Mononuclear cell (primary cell): Measurements from ENCODE around the gene ZNF385A. TPM values are rescaled to one million over a fixed set of nuclear protein-coding genes. Genes with fewer than 3 reads are reported as not detected.
A peak's percentile ranks its signal among the peaks of the same experiment; 100 is the strongest.

Experiments
- H3K27me3 ChIP-seq: 2 replicates; pipeline ENCODE4 v1.6.0; 2011; ENCODE audit warnings: low read length, control low read depth; ENCODE audit not compliant: insufficient read depth
- H3K4me1 ChIP-seq: 2 replicates; pipeline ENCODE4 v1.5.1; 2011; ENCODE audit warnings: mild to moderate bottlenecking, low read length, control low read depth; ENCODE audit not compliant: insufficient read depth
- H3K4me3 ChIP-seq: 2 replicates; pipeline ENCODE4 v1.5.1; 2011; ENCODE audit warnings: mild to moderate bottlenecking, low read length, moderate library complexity
- H3K9me3 ChIP-seq: 2 replicates; pipeline ENCODE4 v1.5.1; 2011; ENCODE audit warnings: low read depth, mild to moderate bottlenecking, control low read depth, low read length
- total RNA-seq: library from RNA; depleted of rRNA; stranded (reverse); fragments of >200 nt; gene quantifications from one replicate; pipeline ENCODE4 v1.2.3, GENCODE V29; 2012

Gene ZNF385A, protein sequence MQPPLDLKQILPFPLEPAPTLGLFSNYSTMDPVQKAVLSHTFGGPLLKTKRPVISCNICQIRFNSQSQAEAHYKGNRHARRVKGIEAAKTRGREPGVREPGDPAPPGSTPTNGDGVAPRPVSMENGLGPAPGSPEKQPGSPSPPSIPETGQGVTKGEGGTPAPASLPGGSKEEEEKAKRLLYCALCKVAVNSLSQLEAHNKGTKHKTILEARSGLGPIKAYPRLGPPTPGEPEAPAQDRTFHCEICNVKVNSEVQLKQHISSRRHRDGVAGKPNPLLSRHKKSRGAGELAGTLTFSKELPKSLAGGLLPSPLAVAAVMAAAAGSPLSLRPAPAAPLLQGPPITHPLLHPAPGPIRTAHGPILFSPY
- 30.4 TPM for total RNA-seq

- H3K4me1 ChIP-seq = peaks cover 98% of the 10 kb centered on the region
Measured at GRCh38 chr12:54384591-54385041, at the start of gene ZNF385A. Gene ZNF385A, minus strand, starts transcription at chr12:54384733. Its CDS starts 219 bp downstream, at chr12:54384514.

DNA sequence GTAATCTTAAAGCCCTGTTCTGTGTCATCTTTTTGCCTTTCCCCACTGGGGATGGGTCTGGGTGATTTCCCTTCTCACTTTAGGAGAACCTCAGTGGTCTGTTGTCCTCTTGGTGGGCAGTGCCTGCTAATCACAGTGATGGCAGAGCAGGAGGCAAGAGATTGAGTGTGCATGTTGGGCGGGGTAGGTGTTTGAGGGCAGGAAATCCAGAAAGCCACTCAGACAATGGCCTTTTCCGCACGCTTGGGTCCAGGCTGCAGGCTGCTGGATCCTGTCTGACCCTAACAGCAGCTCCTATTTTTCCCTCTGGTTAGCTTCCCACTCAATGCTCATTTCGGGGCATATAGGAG lies 48.3 kb upstream of the ZNF385A start:
- Histone ChIP-seq H3K4me1 (peaks cover 34% of the 10 kb centered on the region), H3K9me3 (no peaks in the 10 kb centered on the region), H3K4me3 (no peak overlapping the region), H3K27me3 (no peaks in the 10 kb centered on the region)

More at GRCh38 chr12:54384591-54385041, at the start of gene ZNF385A:
- Histone ChIP-seq H3K9me3 (no peaks in the 10 kb centered on the region), H3K4me3 (peak within 1 kb of the TSS; percentile 36), H3K27me3 (no peaks in the 10 kb centered on the region)

DNA sequence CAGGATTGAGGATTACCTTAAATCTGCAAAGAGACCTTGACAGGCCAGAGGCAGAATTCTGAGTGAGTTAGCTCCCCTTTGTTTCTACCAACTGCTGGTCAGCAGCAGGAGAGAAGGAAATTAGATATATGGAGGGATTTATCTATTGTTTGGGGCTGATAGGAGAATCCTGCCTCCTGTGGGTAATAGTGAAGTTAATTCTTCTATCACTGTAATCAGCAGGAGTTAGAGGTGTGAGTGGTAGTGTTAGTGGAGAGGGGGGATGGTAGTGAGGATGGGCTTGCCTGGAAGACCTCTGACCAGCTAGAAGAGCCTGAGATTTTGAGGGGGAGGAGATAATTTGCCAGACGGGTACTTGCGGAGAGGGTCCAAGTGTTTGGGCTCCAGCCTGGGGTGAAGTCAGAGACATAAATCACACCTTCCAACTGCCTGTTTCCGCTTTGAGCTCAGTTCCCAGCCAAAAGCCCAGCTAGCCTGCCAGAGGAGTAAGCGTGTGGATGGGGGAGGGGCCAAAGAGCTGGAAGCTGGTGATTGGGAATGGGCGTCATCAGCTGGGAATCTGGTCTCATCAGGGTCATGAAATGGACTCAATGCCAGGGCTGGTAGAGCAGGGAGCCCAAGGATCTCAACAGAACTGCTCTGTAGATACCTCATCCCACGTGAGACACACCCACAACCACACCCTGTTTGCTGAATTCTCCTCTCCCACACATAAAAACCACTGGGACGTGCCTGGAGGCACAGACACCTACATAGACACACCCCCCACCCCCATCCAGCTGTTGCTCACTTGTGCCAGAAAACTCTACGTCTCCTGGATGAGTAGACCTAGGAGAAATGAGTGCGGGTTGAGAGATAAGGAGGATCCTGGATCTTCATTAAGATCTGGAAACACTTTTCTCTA lies 47.6 kb upstream of the ZNF385A start:
- Histone ChIP-seq H3K27me3 (no peaks in the 10 kb centered on the region), H3K9me3 (no peaks in the 10 kb centered on the region), H3K4me3 (no peak overlapping the region), H3K4me1 (peaks cover 39% of the 10 kb centered on the region)

GRCh38 chr12:54430471-54431069 lies 46.0 kb upstream of the ZNF385A start:
- no peaks in the 10 kb centered on the region for H3K9me3 ChIP-seq
- no peaks in the 10 kb centered on the region for H3K27me3 ChIP-seq
- peaks cover 39% of the 10 kb centered on the region for H3K4me1 ChIP-seq
- H3K4me3 ChIP-seq = no peak overlapping the region

GRCh38 chr12:54429014-54429471 lies 44.5 kb upstream of the ZNF385A start:
- Histone ChIP-seq H3K27me3 (no peaks in the 10 kb centered on the region), H3K4me1 (peaks cover 44% of the 10 kb centered on the region), H3K9me3 (no peaks in the 10 kb centered on the region), H3K4me3 (no peak overlapping the region)

GRCh38 chr12:54428050-54429013 lies 43.8 kb upstream of the ZNF385A start:
- Histone ChIP-seq H3K9me3 (no peaks in the 10 kb centered on the region), H3K27me3 (no peaks in the 10 kb centered on the region), H3K4me3 (no peak overlapping the region), H3K4me1 (peaks cover 52% of the 10 kb centered on the region)

DNA sequence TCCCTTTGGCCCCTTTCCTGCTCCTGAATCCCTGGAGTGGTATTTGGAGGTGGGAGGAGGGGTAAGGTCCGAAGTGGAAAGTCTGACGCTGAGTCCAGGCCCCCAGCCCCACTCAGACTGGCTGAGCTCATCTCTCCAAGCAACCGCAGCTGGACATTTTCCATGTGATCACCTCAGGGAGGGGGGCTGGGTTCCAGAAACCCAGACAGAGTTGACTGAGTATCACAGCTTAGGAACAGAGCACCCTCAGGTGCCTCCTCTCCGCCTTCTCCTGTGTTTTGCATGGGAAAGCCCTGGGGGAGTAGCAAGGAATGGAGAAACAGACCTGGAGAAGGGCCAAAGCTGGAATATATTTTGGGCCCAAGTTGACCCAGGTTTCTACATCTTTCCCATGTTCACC lies 42.6 kb upstream of the ZNF385A start:
- Histone ChIP-seq H3K4me3 (no peak overlapping the region), H3K27me3 (no peaks in the 10 kb centered on the region), H3K4me1 (peaks cover 52% of the 10 kb centered on the region), H3K9me3 (no peaks in the 10 kb centered on the region)

- Histone ChIP-seq H3K9me3 (no peaks in the 10 kb centered on the region), H3K4me1 (peaks cover 48% of the 10 kb centered on the region), H3K27me3 (no peaks in the 10 kb centered on the region), H3K4me3 (no peak overlapping the region)
Measured at GRCh38 chr12:54426690-54427089, 42.2 kb upstream of the ZNF385A start.

GRCh38 chr12:54425702-54426101 lies 41.2 kb upstream of the ZNF385A start:
- Histone ChIP-seq H3K9me3 (no peaks in the 10 kb centered on the region), H3K4me3 (no peak overlapping the region), H3K27me3 (no peaks in the 10 kb centered on the region), H3K4me1 (peaks cover 43% of the 10 kb centered on the region)

DNA sequence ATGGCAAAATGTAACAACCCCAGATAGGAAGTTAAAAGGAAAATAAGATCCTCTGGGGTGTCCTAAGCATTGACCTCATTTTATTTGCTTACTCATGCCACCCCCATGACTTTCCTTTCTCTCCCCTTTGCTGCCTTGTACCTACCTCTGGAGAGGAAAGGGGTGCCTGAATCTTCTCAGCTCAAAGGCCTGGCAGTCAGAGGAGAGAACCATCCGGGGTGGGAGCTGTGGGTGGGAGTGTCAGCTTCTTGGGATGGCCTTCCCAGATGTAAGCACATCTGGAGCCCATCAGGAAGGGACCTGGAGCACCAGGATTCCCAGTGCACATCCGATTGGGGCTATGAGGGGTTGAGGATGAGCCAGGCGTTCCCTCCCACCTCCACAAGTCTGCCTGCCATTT lies 39.7 kb upstream of the ZNF385A start:
- H3K4me3 ChIP-seq = no peak overlapping the region
- no peaks in the 10 kb centered on the region for H3K9me3 ChIP-seq
- no peaks in the 10 kb centered on the region for H3K27me3 ChIP-seq
- peaks cover 56% of the 10 kb centered on the region for H3K4me1 ChIP-seq

DNA sequence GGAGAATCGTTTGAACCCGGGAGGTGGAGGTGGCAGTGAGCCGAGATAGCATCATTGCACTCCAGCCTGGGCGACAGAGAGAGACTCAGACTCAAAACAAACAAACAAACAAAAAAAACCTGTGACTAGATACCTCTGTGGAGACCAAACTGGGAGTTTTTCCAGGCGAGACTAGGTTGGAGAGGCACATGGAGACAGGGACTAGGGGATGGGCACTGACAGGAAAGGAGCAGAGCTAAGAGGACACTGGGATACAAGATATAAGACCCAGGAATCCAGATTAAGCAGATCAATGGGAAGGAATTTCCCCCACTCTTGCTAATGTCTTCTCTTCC lies 39.2 kb upstream of the ZNF385A start:
- H3K4me3 ChIP-seq = no peak overlapping the region
- H3K27me3 ChIP-seq = no peaks in the 10 kb centered on the region
- peaks cover 51% of the 10 kb centered on the region for H3K4me1 ChIP-seq
- no peaks in the 10 kb centered on the region for H3K9me3 ChIP-seq

GRCh38 chr12:54421879-54422250 lies 37.3 kb upstream of the ZNF385A start:
- Histone ChIP-seq H3K27me3 (no peaks in the 10 kb centered on the region), H3K9me3 (no peaks in the 10 kb centered on the region), H3K4me3 (no peak overlapping the region), H3K4me1 (peaks cover 47% of the 10 kb centered on the region)

GRCh38 chr12:54421175-54421878 lies 36.8 kb upstream of the ZNF385A start:
- Histone ChIP-seq H3K9me3 (no peaks in the 10 kb centered on the region), H3K4me3 (no peak overlapping the region), H3K4me1 (peaks cover 53% of the 10 kb centered on the region), H3K27me3 (no peaks in the 10 kb centered on the region)

GRCh38 chr12:54420766-54421144 lies 36.2 kb upstream of the ZNF385A start:
- Histone ChIP-seq H3K4me1 (peaks cover 58% of the 10 kb centered on the region), H3K27me3 (no peaks in the 10 kb centered on the region), H3K4me3 (no peak overlapping the region), H3K9me3 (no peaks in the 10 kb centered on the region)
